Measurements from ENCODE around the gene ADIPOR2.
"Not testable (repeated sequence)": the region's sequence is repeated elsewhere in the genome, so short reads cannot be mapped to it uniquely, and the experiment has no call there.

The ADIPOR2 gene

DNA sequence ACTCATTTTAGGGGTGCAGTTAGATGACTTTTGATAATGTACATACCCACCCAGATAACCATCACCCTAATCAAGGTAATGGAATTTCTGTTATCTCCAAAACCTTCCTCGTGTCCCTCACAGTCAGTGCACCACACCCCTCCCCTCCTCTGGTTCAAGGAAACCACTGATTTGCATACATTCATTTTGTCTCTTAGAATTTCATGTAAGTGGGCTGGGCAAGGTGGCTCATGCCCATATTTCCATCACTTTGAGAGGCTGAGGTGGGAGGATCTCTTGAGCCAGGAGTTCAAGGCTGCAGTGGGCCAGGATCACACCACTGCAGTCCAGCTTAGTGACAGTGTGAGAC lies 15.7 kb downstream of the ADIPOR2 start:
- DNase-seq = no peak

- no peak for DNase-seq
Measured at GRCh38 chr12:1707051-1707450, 16.2 kb downstream of the ADIPOR2 start.

DNA sequence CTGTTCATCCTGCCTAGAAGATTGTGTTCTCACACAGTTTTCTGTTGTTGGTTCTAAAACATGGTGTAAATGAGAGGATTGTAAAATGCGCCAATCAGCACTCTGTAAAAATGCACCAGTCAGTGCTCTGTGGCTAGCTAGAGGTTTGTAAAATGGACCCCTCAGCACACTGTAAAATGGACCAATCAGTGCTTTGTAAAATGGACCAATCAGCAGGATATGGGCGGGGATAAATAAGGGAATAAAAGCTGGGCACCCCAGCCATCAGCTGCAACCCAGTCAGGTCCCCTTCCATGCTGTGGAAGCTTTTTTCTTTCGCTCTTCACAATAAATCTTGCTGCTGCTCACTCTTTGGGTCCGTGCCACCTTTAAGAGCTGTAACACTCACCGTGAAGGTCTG lies 19.1 kb downstream of the ADIPOR2 start:
- not testable (repeated sequence) for DNase-seq

DNA sequence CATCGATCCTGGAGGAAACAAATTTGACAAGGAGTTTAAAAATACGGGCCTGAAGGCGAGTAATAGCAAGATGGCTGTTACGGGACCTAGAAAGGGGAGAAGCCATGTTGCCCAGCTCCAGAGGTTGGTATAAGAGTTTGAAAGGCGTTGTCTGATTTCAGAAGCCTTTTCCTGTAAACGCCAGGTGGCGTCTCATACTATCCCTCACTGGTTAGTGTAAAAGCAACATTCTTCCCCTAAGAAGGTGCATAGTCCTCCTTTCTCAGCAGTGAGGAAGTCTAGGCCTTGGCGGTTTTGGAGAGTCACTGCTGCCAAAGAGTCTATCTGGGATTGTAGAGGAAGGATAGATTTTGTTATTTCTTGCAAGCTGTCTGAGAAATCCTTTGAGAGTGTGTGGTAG lies 20.0 kb downstream of the ADIPOR2 start:
- not testable (repeated sequence) for DNase-seq

GRCh38 chr12:1711536-1712211 lies 20.8 kb downstream of the ADIPOR2 start:
- not testable (repeated sequence) for DNase-seq

- not testable (repeated sequence) for DNase-seq
Measured at GRCh38 chr12:1712305-1712704, 21.4 kb downstream of the ADIPOR2 start.

DNA sequence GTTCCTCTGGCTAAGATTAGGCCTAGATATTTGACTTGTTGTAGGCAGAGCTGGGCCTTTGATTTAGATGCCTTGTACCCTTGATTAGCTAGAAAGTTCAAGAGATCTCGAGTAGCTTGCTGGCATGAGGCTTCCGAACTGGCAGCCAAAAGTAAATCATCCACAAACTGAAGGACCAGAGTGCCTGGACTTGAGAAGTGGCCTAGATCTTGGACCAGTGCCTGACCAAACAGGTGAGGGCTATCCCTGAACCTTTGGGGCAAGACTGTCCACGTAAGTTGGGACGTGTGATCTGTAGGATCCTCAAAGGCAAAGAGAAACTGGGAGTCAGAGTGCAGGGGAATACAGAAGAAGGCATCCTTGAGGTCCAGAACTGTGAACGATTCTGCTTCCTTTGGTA lies 22.0 kb downstream of the ADIPOR2 start:
- not testable (repeated sequence) for DNase-seq

- not testable (repeated sequence) for DNase-seq
Measured at GRCh38 chr12:1713783-1714348, 23.0 kb downstream of the ADIPOR2 start.

- DNase-seq = not testable (repeated sequence)
Measured at GRCh38 chr12:1715459-1715858, 24.6 kb downstream of the ADIPOR2 start.

DNA sequence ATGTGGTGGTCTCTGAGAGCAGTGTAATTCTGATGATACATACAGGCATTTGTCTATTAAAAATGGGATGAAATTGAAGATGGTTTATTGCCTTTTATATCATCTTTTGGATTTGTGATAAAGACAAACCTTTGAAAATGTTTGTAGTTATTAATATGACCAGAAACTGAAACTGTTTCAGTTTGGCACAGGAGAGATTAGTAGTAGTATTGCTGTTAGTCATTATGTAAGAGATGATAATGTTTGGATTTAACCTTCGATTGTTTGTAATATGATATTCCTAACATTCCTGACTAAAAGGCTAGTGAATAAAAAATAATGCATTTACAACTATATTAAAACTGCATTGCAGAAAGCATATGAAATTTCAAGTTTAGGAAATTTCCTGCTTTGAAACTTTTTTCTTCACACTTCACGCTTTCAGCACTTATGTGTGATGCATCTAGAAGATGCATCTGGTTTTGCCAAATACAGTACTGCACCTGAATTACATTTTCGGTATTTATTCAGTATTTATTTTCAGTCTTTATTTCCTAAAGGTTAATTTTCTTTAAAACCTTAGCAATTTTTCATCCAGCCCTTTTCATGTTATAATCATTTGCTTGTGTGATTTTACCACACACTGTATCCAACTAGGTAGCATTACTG lies 25.5 kb downstream of the ADIPOR2 start:
- no peak for DNase-seq

GRCh38 chr12:1716911-1717310 lies 26.0 kb downstream of the ADIPOR2 start:
- DNase-seq = no peak

GRCh38 chr12:1719139-1719538 lies 28.3 kb downstream of the ADIPOR2 start:
- no peak for DNase-seq

DNA sequence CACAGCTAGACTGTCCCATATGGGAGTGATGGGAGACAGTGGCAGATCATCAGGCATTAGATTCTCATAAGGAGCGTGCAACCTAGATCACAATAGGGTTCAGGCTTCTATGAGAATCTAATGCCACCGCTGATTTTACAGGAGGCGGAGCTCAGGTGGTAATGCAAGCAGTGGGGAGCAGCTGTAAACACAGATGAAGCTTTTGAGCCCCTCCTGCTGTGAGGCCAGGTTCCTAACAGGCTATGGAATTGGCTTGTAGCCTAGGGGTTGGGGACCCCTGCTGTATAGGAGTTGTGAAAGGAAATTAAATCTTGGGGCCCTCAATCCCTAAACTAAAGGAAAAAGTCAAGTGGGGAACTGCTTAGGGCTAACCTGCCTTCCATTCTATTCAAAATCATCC lies 29.6 kb downstream of the ADIPOR2 start:
- no peak for DNase-seq

DNA sequence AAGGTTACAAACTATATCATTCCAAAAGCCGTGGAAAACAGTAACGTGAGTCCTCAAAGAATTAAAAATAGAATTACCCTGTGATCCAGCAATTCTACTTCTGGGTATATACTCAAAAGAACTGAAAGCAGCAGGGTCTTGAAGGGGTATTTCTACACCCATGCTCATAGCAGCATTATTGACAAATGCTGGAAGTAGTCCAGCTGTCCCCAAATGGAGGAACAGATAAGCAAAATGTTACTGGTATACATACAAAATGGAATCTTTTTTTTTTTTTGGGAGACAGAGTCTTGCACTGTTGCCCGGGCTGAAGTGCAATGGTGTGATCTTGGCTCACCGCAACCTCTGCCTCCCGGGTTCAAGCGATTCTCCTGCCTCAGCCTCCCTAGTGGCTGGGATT lies 32.9 kb downstream of the ADIPOR2 start:
- no peak for DNase-seq

DNA sequence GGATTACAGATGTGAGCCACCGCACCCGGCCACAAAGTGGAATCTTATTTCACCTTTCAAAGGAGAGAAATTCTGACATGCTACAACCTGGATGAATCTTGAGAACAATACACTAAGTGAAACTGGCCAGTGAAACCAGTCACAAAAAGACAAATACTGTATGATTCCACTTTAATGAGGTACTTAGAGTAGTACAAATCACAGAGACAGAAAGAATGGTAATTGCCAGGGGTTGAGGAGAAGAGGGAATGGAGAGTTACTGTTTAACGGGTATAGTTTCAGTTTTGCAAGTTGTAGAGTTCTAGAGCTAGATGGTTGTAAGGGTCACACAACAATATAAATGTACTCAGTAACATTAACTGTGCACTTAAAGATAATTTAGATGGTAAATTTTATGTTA lies 33.4 kb downstream of the ADIPOR2 start:
- DNase-seq = no peak

DNA sequence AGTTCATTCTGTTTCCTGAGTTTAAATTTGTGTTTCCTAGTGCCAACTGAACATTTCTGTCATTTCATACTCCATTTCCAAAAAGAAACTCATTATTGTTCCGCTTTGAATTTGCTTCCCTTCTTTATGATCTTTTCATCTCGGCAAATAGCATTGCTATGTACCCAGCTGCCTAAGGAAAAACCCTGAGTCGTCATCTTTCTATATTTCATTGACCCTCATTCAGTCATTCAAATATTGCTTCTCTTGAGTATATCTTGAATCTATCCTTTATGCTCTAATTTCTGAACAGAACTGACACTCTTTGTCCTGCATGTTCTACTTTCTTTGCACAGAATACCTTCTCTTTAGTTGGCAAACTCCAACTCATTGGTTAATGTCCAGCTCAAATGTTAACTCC lies 35.9 kb downstream of the ADIPOR2 start:
- DNase-seq = no peak

- DNase-seq = no peak
Measured at GRCh38 chr12:1728824-1729223, 38.0 kb downstream of the ADIPOR2 start.

- DNase-seq = no peak
Measured at GRCh38 chr12:1731019-1731687, 40.3 kb downstream of the ADIPOR2 start.

- DNase-seq = not testable (repeated sequence)
Measured at GRCh38 chr12:1731688-1732078, 40.8 kb downstream of the ADIPOR2 start.

GRCh38 chr12:1732914-1733313 lies 42.0 kb downstream of the ADIPOR2 start:
- no peak for DNase-seq

DNA sequence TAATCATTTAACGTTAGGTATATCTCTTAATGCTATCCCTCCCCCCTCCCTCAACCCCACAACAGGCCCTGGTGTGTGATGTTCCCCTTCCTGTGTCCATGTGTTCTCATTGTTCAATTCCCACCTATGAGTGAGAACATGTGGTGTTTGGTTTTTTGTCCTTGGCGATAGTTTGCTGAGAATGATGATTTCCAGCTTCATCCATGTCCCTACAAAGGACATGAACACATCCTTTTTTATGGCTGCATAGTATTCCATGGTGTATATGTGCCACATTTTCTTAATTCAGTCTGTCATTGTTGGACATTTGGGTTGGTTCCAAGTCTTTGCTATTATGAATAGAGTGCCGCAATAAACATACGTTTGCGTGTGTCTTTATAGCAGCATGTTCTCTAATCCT lies 42.8 kb downstream of the ADIPOR2 start:
- not testable (repeated sequence) for DNase-seq

DNA sequence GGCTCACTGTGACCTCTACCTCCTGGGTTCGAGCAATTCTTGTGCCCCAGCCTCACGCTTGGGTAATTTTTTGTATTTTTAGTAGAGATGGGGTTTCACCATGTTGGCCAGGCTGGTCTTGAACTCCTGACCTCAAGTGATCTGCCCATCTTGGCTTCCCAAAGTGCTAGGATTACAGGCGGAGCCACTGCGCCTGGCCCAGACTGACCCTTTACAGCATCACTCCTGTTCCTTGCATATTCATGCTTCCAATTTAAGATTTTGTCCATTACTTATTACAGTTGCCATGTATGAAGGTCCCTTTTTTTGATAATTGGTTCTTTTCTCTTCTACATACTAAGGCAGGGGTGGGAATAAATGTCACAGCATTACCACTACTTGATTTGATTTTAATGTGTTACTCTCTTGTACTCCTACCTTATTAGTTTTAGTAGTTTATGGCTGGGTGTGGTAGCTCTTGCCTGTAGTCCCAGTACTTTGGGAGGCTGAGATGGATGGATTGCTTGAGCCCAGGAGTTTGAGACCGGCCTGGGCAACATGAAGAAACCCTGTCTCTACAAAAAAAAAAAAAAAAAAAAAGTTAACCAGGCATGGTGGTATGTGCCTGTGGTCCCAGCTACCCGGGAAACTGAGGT lies 46.9 kb downstream of the ADIPOR2 start:
- DNase-seq = no peak

GRCh38 chr12:1738446-1738845 lies 47.6 kb downstream of the ADIPOR2 start:
- no peak for DNase-seq

- DNase-seq = no peak
Measured at GRCh38 chr12:1739368-1739767, 48.5 kb downstream of the ADIPOR2 start.

All from kidney glomerular epithelial cell (primary cell).